ENCODE measurements around the gene ORC3. TPM values are rescaled to one million over a fixed set of nuclear protein-coding genes. Genes with fewer than 3 reads are reported as not detected.

The ORC3 gene
- total RNA-seq, 3 donors from 2014 or later, result 15.9 to 17.3 (median 16.1) TPM

GRCh38 chr6:87697581-87698546 lies 107.9 kb downstream of the ORC3 start:
- H3K36me3 ChIP-seq (ENCODE audit: low read depth), result peaks cover 3% of the 10 kb centered on the region
- no peaks in the 10 kb centered on the region for H3K9me3 ChIP-seq
- intact Hi-C loops (cut with DNase I, micrococcal nuclease), result no loop called here
- TF ChIP-seq, protein P1, sequence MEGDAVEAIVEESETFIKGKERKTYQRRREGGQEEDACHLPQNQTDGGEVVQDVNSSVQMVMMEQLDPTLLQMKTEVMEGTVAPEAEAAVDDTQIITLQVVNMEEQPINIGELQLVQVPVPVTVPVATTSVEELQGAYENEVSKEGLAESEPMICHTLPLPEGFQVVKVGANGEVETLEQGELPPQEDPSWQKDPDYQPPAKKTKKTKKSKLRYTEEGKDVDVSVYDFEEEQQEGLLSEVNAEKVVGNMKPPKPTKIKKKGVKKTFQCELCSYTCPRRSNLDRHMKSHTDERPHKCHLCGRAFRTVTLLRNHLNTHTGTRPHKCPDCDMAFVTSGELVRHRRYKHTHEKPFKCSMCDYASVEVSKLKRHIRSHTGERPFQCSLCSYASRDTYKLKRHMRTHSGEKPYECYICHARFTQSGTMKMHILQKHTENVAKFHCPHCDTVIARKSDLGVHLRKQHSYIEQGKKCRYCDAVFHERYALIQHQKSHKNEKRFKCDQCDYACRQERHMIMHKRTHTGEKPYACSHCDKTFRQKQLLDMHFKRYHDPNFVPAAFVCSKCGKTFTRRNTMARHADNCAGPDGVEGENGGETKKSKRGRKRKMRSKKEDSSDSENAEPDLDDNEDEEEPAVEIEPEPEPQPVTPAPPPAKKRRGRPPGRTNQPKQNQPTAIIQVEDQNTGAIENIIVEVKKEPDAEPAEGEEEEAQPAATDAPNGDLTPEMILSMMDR (IDR thresholded peaks at IDR 0.05), result no peak
- H3K4me1 ChIP-seq (ENCODE audit: low read depth), result peaks cover 33% of the 10 kb centered on the region
- ATAC-seq, result no peak
- H3K4me3 ChIP-seq, result no peak overlapping the region
- DNase-seq, result no peak

DNA sequence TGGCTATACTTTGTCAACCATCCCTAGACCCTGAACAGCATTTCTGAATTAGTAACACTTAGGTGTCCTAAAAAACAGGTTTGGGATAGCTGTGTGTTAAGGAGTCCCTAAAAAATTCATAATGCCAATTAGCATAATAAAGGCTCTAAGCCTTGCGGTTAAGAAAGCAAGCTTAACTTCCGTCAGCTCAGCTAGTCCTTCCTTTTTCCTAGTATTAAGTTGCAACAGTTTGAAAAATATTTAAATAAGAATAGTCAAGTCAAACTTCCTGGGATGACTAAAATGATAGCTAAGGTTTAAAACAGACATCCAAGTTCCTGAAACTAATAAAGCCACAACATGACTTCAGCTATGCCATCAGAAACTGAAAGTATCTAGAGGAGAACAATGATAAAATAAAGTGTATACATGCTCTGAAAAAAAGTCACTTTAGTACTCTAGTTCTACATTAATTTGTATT lies 108.6 kb downstream of the ORC3 start:
- DNase-seq (no peak), ATAC-seq (no peak)
- Histone ChIP-seq H3K4me1 (ENCODE audit: low read depth) (peaks cover 28% of the 10 kb centered on the region), H3K9me3 (no peaks in the 10 kb centered on the region), H3K36me3 (ENCODE audit: low read depth) (peaks cover 3% of the 10 kb centered on the region), H3K4me3 (no peak overlapping the region)
- TF ChIP-seq, protein P1 (IDR thresholded peaks at IDR 0.05), result no peak
- intact Hi-C loops (cut with DNase I, micrococcal nuclease), result no loop called here

- ATAC-seq, result no peak
- Histone ChIP-seq H3K4me3 (no peak overlapping the region), H3K36me3 (ENCODE audit: low read depth) (peaks cover 3% of the 10 kb centered on the region), H3K4me1 (ENCODE audit: low read depth) (peaks cover 25% of the 10 kb centered on the region), H3K9me3 (no peaks in the 10 kb centered on the region)
- no peak for DNase-seq
- TF ChIP-seq, protein P1 (IDR thresholded peaks at IDR 0.05), result no peak
- intact Hi-C loops (cut with DNase I, micrococcal nuclease), result no loop called here
These were observed 109.6 kb downstream of the ORC3 start for GRCh38 chr6:87699576-87699975.

- ATAC-seq (peak; percentile 12), DNase-seq (peak in 1 of 3 donors; percentile 41)
- TF ChIP-seq, protein P1 (IDR thresholded peaks at IDR 0.05), result no peak
- Histone ChIP-seq H3K4me3 (peak overlapping the region; percentile 99), H3K4me1 (ENCODE audit: low read depth) (peaks cover 25% of the 10 kb centered on the region), H3K9me3 (no peaks in the 10 kb centered on the region), H3K36me3 (ENCODE audit: low read depth) (peaks cover 3% of the 10 kb centered on the region)
- intact Hi-C loops (cut with DNase I, micrococcal nuclease), result loop anchor here in 1 of 2 donors (2.0 kb wide), 1 partner anchor 28 kb away; no protein-coding TSS in a partner anchor
These were observed 110.7 kb downstream of the ORC3 start for GRCh38 chr6:87700397-87701343.

GRCh38 chr6:87701344-87701675 lies 111.4 kb downstream of the ORC3 start:
- peaks cover 3% of the 10 kb centered on the region for H3K36me3 ChIP-seq (ENCODE audit: low read depth)
- H3K9me3 ChIP-seq, result no peaks in the 10 kb centered on the region
- peaks cover 25% of the 10 kb centered on the region for H3K4me1 ChIP-seq (ENCODE audit: low read depth)
- peak overlapping the region; percentile 99 for H3K4me3 ChIP-seq
- no peak for ATAC-seq
- TF ChIP-seq, protein P1 (IDR thresholded peaks at IDR 0.05), result no peak
- DNase-seq, result peak in 1 of 3 donors; percentile 75
- intact Hi-C loops (cut with DNase I, micrococcal nuclease), result loop anchor here in 1 of 2 donors (2.0 kb wide), 1 partner anchor 27 kb away; no protein-coding TSS in a partner anchor

All from mucosa of descending colon (tissue), 3 donors.